Mammary epithelial cell (primary cell): ENCODE measurements around the gene BTBD9.

ENCODE experiments used
- CTCF ChIP-seq, 2 donors: IDR thresholded peaks in 1 of 2; conservative IDR thresholded peaks in 1 of 2; 2 replicates each; pipeline ENCODE4 v1.5.1; 2011 to 2012; ENCODE audit warnings: inconsistent platforms in 2 of 2, low read length in 2 of 2, mild to moderate bottlenecking in 2 of 2, control low read depth in 1 of 2, low read depth in 1 of 2; ENCODE audit not compliant: insufficient read depth in 1 of 2; ENCODE audit errors: extremely low read depth in 1 of 2
- EZH2 ChIP-seq: IDR thresholded peaks from 2 replicates; pipeline ENCODE4 v1.6.1; 2012; ENCODE audit warnings: low read length, inconsistent platforms, borderline replicate concordance

GRCh38 chr6:38287487-38287886 is 352.2 kb downstream of the BTBD9 start:
- TF ChIP-seq CTCF (conservative IDR thresholded peaks at IDR 0.05 in 1 of 2, IDR thresholded peaks at IDR 0.05 in 1 of 2; ENCODE audit: extremely low read depth in 1 of 2, insufficient read depth in 1 of 2, low read depth in 1 of 2, low read length in 2 of 2), result no peak
- no peak for TF ChIP-seq EZH2
